Testis (tissue), 2 donors: ENCODE measurements around the gene BCO2.

Experiments used
- CTCF ChIP-seq, 3 experiments: fragments of 450-650 bp in 2 of 3; fragments of 200-600 bp in 1 of 3; sonication (generic) in 1 of 3; IDR thresholded peaks; one replicate each; pipeline ENCODE4 v1.5.1; 2016 to 2019; ENCODE audit warnings: antibody characterized with exemption in 3 of 3, mild to moderate bottlenecking in 2 of 3, moderate library complexity in 1 of 3
- POLR2A ChIP-seq: fragments of 450-650 bp; IDR thresholded peaks from one replicate; pipeline ENCODE4 v1.6.1; 2017; ENCODE audit warnings: antibody characterized with exemption, mild to moderate bottlenecking, moderate library complexity

- TF ChIP-seq CTCF (IDR thresholded peaks at IDR 0.05) = no peak
- TF ChIP-seq POLR2A = no peak
These were observed 56.6 kb downstream of the BCO2 start for GRCh38 chr11:112231952-112232351.
